AG09319 (cell line): Measurements from ENCODE around the gene ARIH1.
"Not testable (repeated sequence)": the region's sequence is repeated elsewhere in the genome, so short reads cannot be mapped to it uniquely, and the experiment has no call there.

Source experiments
- DNase-seq: peaks from one replicate; pipeline ENCODE4 v3.0.0-alpha.2; 2010; ENCODE audit warnings: low read depth; ENCODE audit errors: extremely low read depth
- CTCF ChIP-seq: IDR thresholded peaks from 2 replicates; pipeline ENCODE4 v1.5.1; 2011; ENCODE audit warnings: low read depth, mild to moderate bottlenecking, inconsistent platforms, low read length, moderate library complexity

ARIH1 gene

GRCh38 chr15:72593838-72594237 lies 119.7 kb downstream of the ARIH1 start:
- DNase-seq, result no peak
- no peak for TF ChIP-seq CTCF

GRCh38 chr15:72599855-72600464 lies 125.8 kb downstream of the ARIH1 start:
- TF ChIP-seq CTCF, result peak; percentile 68
- DNase-seq, result peak; percentile 18

- no peak for DNase-seq
- TF ChIP-seq CTCF, result no peak
Observed at GRCh38 chr15:72604794-72605193, 130.7 kb downstream of the ARIH1 start.

- not testable (repeated sequence) for DNase-seq
Observed at GRCh38 chr15:72608084-72608483, 134.0 kb downstream of the ARIH1 start.

GRCh38 chr15:72609862-72610261 lies 135.7 kb downstream of the ARIH1 start:
- TF ChIP-seq CTCF, result no peak
- DNase-seq, result no peak

GRCh38 chr15:72612324-72612723 lies 138.2 kb downstream of the ARIH1 start:
- DNase-seq, result not testable (repeated sequence)

GRCh38 chr15:72614810-72615532 lies 140.8 kb downstream of the ARIH1 start:
- TF ChIP-seq CTCF, result no peak
- DNase-seq, result no peak

- DNase-seq, result not testable (repeated sequence)
Observed at GRCh38 chr15:72615533-72616233, 141.6 kb downstream of the ARIH1 start.
